H1 (cell line): ENCODE results near the gene AGR3. TPM values are rescaled to one million over a fixed set of nuclear protein-coding genes. Genes with fewer than 3 reads are reported as not detected.

Source experiments
- polyA plus RNA-seq, 7 experiments: library from polyadenylated mRNA; depleted of rRNA in 3 of 7; stranded (reverse) in 5 of 7; unstranded in 2 of 7; fragments of >200 nt in 5 of 7; fragments of 200-250 nt in 2 of 7; gene quantifications; 1 replicate in 5 of 7; 2 replicates in 1 of 7; 4 replicates in 1 of 7; pipeline versions ENCODE4 v1.2.1 to v1.2.3, GENCODE V29; 2011 to 2013; ENCODE audit warnings: missing spikeins in 2 of 7, mixed read lengths in 2 of 7
- small RNA-seq: library from polyadenylated mRNA; stranded (forward); fragments of <200 nt; extraction: miRNeasy Mini kit (QIAGEN cat#:217004); gene quantifications from one replicate; pipeline ENCODE3, GENCODE V24; 2013; ENCODE audit not compliant: insufficient read depth
- total RNA-seq: library from RNA; stranded (reverse); fragmentation: NEBNext Ultra II Directional; extraction: Animal tissue kit (Norgen Biotek cat#: 25700); gene quantifications from 2 replicates; pipeline ENCODE4 v1.2.1, GENCODE V29; 2021

AGR3 gene
- total and polyA plus RNA-seq, 2 of the 8 experiments (the other 6 are each of a cell fraction or from before 2014, with no cell fraction given): not detected

Small RNA genes lying within 50 kb of the gene (small RNA-seq; reads per million reads assigned to genes)
- gene AC098592.2: not detected

Other genes with a start within 250 kb of the AGR3 start
- gene ANKMY2, start 236.2 kb downstream of the AGR3 start, total RNA-seq: 9.3 and 9.6 TPM in 2 replicates
- 3.8 and 5.2 TPM in 2 replicates for gene ANKMY2, start 236.2 kb downstream of the AGR3 start, polyA plus RNA-seq (2011; rRNA removed)
- gene BZW2, start 235.8 kb downstream of the AGR3 start, total RNA-seq: 98.4 and 103 TPM in 2 replicates
- gene BZW2, start 235.8 kb downstream of the AGR3 start, polyA plus RNA-seq (2011; rRNA removed): 26.0 and 32.3 TPM in 2 replicates
- 28.1 and 29.9 TPM in 2 replicates for gene TSPAN13, start 128.2 kb downstream of the AGR3 start, total RNA-seq
- 11.2 and 15.3 TPM in 2 replicates for gene TSPAN13, start 128.2 kb downstream of the AGR3 start, polyA plus RNA-seq (2011; rRNA removed)
- gene AGR2, start 77.0 kb downstream of the AGR3 start, total RNA-seq: not detected in 2 replicates
- gene AGR2, start 77.0 kb downstream of the AGR3 start, polyA plus RNA-seq (2011; rRNA removed): not detected in 2 replicates